Measurements from ENCODE around the gene ATG2A.

Gene ATG2A

GRCh38 chr11:64867748-64868462 is 49.1 kb downstream of the ATG2A start:
- no peak for DNase-seq

DNA sequence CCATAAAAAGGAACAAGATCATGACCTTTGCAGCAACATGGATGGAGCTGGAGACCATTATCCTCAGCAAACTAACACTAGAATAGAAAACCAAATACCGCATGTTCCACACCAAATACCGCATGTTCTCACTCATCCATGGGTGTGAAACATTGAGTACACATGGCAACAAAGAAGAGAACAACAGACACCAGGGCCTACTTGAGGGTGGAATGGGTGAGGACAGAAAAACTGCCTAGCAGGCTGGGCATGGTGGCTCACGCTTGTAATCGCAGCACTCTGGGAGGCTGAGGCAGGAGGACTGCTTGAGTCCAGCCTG is 50.9 kb downstream of the ATG2A start:
- no peak for DNase-seq

- DNase-seq = no peak
Measured at GRCh38 chr11:64865286-64866172, 51.5 kb downstream of the ATG2A start.

DNA sequence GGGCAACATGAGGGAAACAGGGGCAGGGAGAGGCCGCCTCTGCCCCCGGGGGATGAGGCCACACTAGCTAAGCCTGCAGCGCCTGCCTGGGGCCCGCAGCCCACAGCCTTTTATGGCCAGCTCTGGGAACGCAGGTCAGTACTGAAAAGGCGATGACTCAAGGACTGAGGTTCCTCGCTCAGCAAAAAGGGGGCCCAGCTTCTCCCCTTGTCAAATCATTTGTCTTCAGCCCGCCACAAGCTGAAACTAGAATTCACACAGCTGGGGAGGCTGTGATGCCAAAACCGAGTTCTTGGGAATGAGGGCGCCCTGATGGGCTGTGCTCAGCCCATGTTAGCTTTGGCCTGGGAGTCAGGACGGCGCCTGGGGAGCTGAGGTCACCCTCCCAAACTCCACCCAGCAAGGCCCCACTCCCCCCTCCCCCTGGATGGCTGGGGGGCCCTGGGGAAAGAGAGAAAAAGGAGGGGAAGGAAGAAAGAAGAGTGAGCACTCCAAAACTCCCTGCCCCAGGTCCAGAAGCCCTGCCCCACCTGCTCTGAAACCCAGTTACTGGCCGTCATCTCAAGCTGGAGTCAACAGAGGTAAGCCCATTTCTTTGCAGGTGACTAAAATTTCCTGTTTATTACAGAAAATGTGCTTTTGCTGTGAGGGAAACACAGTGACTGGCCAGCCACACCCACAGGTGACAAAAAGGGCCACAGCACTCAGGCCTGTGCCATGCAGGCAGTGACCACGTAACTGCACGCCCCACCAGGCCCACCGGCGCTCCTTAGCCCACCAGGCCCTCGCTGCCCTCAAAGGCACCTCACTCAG is 52.3 kb downstream of the ATG2A start:
- no peak for DNase-seq

- no peak for DNase-seq
Measured at GRCh38 chr11:64864135-64864472, 52.9 kb downstream of the ATG2A start.

- no peak for DNase-seq
Measured at GRCh38 chr11:64863391-64864060, 53.5 kb downstream of the ATG2A start.

DNA sequence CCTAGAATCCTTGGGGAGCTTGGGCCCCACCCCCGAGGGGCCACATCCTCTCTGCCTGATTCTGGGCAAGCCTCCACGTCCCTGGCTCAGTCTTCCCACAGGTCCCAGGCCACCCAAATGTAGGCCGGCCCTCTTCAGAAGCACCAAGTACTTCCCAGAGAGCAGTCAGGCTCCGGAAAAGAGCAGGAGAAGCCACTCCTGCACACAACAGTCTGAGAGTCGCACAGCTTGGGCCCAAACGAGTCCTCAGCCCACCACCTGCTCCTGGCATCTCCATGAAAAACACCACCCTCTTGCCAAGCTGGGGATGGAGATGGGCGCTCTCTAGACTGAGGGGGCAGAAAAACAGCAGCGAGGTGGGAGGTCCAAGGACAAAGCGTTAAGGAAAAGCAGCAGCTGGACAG is 54.0 kb downstream of the ATG2A start:
- DNase-seq = no peak

DNA sequence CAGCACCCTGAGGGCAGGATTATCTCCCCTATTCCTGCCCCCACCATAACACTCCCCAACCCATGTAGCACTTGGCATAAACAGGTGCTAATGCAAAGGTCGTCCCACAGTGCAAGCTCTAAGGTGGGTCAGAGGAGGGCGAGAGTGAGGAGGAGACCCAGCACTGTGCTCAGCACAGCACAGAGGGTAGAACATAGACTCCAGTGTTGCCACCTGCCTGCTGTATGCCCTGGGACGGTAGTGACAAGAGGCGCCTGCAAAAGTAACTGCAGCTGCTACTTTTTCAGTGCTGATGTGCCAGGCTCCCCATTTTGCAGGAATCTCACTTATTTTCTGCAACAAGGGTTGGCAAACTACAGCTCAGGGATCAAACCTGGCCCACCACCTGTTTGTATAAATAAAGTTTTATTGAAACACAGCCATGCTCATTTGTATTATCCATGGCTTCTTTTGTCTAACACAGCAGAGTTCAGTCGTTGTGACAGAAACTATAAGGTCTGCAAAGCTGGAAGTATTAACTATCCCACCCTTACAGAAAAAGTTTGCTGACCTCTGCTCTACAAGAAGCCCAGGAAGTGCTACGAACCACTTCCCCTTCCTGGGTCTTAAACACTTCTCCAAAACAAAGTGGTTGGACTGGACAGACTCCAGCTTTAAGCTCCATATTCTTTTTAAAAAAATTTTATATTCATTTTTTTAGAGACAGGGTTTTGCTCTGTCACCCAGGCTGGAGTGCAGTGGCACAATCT is 55.6 kb downstream of the ATG2A start:
- no peak for DNase-seq

GRCh38 chr11:64859542-64860414 is 57.2 kb downstream of the ATG2A start:
- DNase-seq = no peak

GRCh38 chr11:64858467-64859263 is 58.3 kb downstream of the ATG2A start:
- no peak for DNase-seq

- no peak for DNase-seq
Measured at GRCh38 chr11:64857485-64857884, 59.5 kb downstream of the ATG2A start.

- no peak for DNase-seq
Measured at GRCh38 chr11:64856382-64857227, 60.4 kb downstream of the ATG2A start.

GRCh38 chr11:64855596-64856304 is 61.3 kb downstream of the ATG2A start:
- no peak for DNase-seq

GRCh38 chr11:64854534-64855502 is 62.2 kb downstream of the ATG2A start:
- DNase-seq = no peak

GRCh38 chr11:64854157-64854533 is 62.9 kb downstream of the ATG2A start:
- DNase-seq = no peak

DNA sequence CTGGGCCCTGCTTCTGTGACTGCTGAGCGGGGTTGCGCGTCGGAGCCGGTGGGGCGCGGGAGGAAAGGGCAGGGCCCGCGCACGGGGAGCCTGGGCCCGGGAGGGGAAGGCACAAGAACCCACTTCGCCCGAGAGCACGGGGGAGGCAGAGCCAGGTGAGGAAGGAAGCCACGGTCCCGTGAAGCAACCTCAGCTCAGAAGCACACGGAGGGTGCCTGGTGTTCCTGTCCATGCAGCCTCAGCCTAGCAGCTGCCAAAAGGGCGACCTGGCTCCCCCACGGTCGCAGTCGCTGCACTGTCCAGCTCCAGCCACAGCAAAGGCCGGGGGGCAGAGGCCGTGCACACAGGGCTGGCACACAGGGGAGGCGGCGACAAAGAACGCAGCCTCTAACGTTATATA is 63.3 kb downstream of the ATG2A start:
- DNase-seq = no peak

GRCh38 chr11:64852804-64853509 is 64.1 kb downstream of the ATG2A start:
- DNase-seq = no peak

All from NCI-H1417 treated with DMSO at 0.1 percent for 48 hours (cell line).